Vagina (tissue), 2 donors: ENCODE results near the gene SUCLA2. TPM values are rescaled to one million over a fixed set of nuclear protein-coding genes. Genes with fewer than 3 reads are reported as not detected.

Experiments used
- DNase-seq, 2 donors: peaks; one replicate each; pipeline ENCODE4 v3.0.0-alpha.2; 2017; ENCODE audit errors: extremely low spot score in 2 of 2
- H3K27ac ChIP-seq: fragments of 200-600 bp; sonication (generic); one replicate; pipeline ENCODE4 v1.5.1; 2019
- H3K27me3 ChIP-seq: fragments of 200-600 bp; sonication (generic); one replicate; pipeline ENCODE4 v1.5.1; 2019
- H3K36me3 ChIP-seq, 2 donors: fragments of 200-600 bp; sonication (generic); one replicate each; pipeline ENCODE4 v1.5.1; 2017 to 2019
- H3K4me1 ChIP-seq: fragments of 200-600 bp; sonication (generic); one replicate; pipeline ENCODE4 v1.5.1; 2019
- H3K4me3 ChIP-seq, 2 donors: fragments of 200-600 bp; sonication (generic); 1 replicate in 1 of 2; 2 replicates in 1 of 2; pipeline ENCODE4 v1.5.1; 2016 to 2019
- H3K9me3 ChIP-seq: fragments of 200-600 bp; sonication (generic); one replicate; pipeline ENCODE4 v1.5.1; 2019
- POLR2A ChIP-seq, 2 donors: fragments of 450-650 bp; IDR thresholded peaks; one replicate each; pipeline ENCODE4 v1.6.1; 2017; ENCODE audit warnings: antibody characterized with exemption in 2 of 2, mild to moderate bottlenecking in 2 of 2, moderate library complexity in 2 of 2
- POLR2AphosphoS5 ChIP-seq, 2 donors: sonication (generic); formaldehyde crosslinking; IDR thresholded peaks; one replicate each; pipeline ENCODE4 v1.9.0; 2017; ENCODE audit warnings: antibody characterized with exemption in 2 of 2, mild to moderate bottlenecking in 2 of 2, low read depth in 1 of 2; ENCODE audit not compliant: insufficient read depth in 1 of 2
- intact Hi-C: fragments of 100-400 bp; cut with DNase I; formaldehyde crosslinking; loops from one replicate; pipeline ENCODE4 v1.15.1; 2023
- total RNA-seq: library from RNA; depleted of rRNA; stranded (reverse); fragments of >200 nt; gene quantifications from one replicate; pipeline ENCODE4 v1.2.3, GENCODE V29; 2016
- TF ChIP-seq, protein P1 (sequence below), 3 experiments: fragments of 450-650 bp in 2 of 3; fragments of 200-600 bp in 1 of 3; sonication (generic) in 1 of 3; IDR thresholded peaks; one replicate each; pipeline ENCODE4 v1.5.1; 2017 to 2019; ENCODE audit warnings: antibody characterized with exemption in 3 of 3, mild to moderate bottlenecking in 2 of 3, moderate library complexity in 2 of 3

Gene SUCLA2
- 51.1 TPM for total RNA-seq

DNA sequence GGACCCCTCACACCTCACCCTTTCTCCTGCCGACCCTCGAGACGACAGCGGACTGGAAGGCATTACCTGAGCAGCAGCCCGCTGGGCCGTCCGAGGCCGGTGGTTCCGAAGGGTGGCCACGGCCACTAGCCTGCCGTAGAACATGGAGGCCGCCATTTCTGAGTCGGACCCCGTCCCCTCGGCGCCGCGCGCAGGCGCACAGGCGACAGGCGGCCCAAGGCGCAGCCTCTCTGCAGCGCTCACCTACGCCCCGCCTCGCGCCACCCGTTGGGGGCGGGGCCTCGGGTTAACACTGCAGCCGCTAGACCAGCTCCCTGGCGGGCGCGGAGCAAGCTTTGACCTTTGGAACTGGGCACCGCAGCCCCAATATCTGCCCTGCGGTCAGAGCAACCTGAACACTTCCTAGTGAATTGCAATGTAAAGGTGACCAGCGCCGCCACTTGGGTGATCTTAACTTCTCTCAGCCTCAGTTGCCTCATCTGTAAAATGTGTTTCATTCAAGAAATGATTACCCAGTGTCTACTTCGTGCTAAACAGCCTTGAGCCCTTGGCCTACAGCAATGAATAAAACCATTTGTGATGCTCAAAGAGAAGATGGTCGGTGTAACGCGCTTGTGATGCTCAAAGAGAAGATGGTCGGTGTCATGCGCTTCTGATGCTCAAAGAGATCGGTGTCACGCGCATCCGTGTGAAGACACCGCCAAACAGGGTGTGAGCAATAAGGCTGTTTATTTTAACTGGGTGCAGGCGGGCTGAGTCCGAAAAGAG, at the start of gene SUCLA2:
Gene SUCLA2 (minus strand): TSS at position 160 of the 768 bp plus-strand sequence. CDS start 4 bp downstream, at position 156.
- Histone ChIP-seq H3K27me3 (no peaks in the 10 kb centered on the region), H3K4me3 (peak within 1 kb of the TSS; percentile 65 to 70), H3K27ac (peak within 1 kb of the TSS; percentile 82), H3K9me3 (no peaks in the 10 kb centered on the region), H3K4me1 (peaks cover 24% of the 10 kb centered on the region), H3K36me3 (no peaks in the 10 kb centered on the region)
- intact Hi-C loops = no loop called here
- TF ChIP-seq, protein P1, sequence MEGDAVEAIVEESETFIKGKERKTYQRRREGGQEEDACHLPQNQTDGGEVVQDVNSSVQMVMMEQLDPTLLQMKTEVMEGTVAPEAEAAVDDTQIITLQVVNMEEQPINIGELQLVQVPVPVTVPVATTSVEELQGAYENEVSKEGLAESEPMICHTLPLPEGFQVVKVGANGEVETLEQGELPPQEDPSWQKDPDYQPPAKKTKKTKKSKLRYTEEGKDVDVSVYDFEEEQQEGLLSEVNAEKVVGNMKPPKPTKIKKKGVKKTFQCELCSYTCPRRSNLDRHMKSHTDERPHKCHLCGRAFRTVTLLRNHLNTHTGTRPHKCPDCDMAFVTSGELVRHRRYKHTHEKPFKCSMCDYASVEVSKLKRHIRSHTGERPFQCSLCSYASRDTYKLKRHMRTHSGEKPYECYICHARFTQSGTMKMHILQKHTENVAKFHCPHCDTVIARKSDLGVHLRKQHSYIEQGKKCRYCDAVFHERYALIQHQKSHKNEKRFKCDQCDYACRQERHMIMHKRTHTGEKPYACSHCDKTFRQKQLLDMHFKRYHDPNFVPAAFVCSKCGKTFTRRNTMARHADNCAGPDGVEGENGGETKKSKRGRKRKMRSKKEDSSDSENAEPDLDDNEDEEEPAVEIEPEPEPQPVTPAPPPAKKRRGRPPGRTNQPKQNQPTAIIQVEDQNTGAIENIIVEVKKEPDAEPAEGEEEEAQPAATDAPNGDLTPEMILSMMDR (IDR thresholded peaks at IDR 0.05) = peak in 1 of 3 experiments; percentile 42
- TF ChIP-seq POLR2AphosphoS5 (IDR thresholded peaks at IDR 0.05; ENCODE audit: insufficient read depth in 1 of 2, low read depth in 1 of 2) (peak; percentile 14 to 85), POLR2A (IDR thresholded peaks at IDR 0.05) (no peak)
- DNase-seq = peak in 1 of 2 donors; percentile 87

DNA sequence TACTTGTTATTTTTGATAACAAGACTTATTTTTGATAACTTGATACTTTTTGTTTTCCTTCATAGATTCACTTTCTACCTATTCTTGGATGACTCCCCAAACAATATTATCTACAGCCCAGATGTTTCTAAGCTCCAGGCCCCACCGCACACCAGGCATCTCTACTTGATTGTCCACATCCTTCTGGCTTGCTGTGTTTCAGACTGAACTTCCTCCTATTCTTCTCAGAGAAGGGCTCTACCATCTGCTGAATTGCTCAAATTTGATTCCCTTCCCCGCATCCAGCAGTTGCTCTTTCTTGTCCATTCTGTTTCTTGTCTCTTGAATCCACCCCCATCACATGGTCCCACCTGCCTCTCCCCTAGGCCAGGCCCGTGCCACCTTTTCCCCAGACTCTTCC, 49.5 kb upstream of the SUCLA2 start:
- intact Hi-C loops = no loop called here
- Histone ChIP-seq H3K9me3 (no peaks in the 10 kb centered on the region), H3K4me3 (no peak overlapping the region), H3K36me3 (peaks cover 0 to 27% of the 10 kb centered on the region in 2 donors), H3K4me1 (no peaks in the 10 kb centered on the region), H3K27me3 (no peaks in the 10 kb centered on the region), H3K27ac (no peak overlapping the region)
- no peak for DNase-seq
- TF ChIP-seq POLR2A (IDR thresholded peaks at IDR 0.05) (no peak), POLR2AphosphoS5 (IDR thresholded peaks at IDR 0.05; ENCODE audit: insufficient read depth in 1 of 2, low read depth in 1 of 2) (no peak)
- TF ChIP-seq, protein P1 (IDR thresholded peaks at IDR 0.05) = no peak

DNA sequence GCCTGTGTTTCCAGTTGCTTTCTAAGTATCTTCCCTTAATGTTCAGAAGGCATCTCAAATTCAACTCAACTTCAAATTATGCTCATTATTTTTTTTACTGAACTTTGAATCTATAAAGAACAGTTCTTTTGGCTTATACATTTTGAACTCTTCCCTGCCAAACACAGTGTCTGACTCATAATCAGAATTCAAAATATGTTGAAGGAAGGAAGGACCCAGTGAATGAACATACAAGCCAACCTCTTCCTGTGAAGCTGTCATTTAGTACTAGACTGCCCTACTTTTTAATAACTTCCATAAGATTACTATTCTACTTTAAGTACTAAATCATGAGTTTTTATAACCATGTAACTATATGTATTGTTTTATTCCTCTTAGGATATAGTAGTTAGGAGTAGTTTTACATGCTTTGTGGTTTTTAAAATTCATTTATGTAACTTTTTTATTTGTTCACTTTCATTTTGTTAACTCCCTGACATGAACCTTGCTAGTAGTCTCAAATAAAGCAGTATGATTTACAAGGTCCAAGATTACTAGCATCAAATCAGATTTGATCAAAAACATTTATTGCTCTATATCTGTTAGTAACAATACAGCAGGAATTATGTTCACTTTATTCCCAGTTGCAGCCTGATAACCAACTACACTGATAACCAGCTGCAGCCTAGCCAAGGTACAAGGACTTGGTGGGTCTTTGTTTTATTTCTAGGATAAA, 42.9 kb upstream of the SUCLA2 start:
- Histone ChIP-seq H3K4me1 (no peaks in the 10 kb centered on the region), H3K4me3 (no peak overlapping the region), H3K27ac (no peak overlapping the region), H3K36me3 (peaks cover 0 to 11% of the 10 kb centered on the region in 2 donors), H3K9me3 (no peaks in the 10 kb centered on the region), H3K27me3 (no peaks in the 10 kb centered on the region)
- DNase-seq = no peak
- intact Hi-C loops = no loop called here
- TF ChIP-seq POLR2AphosphoS5 (IDR thresholded peaks at IDR 0.05; ENCODE audit: insufficient read depth in 1 of 2, low read depth in 1 of 2) = no peak

DNA sequence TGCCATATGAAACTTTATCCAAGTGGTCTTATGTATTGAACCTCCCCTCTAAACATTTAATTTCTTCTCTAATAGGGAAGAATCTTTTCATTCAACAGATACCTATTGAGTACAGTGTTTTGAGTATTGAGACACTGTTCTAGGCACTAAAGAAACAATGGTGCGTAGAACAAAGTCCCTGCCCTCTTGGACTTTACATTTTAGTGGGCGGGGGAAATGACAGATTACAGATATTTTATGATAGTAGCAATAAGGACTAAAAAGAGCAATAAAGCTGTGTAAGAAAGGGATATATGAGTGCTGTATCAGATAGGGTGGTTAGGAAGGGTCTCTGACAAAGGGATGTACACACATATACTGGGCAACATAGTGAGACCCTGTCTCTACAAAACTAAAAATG, 41.8 kb upstream of the SUCLA2 start:
- TF ChIP-seq POLR2A (IDR thresholded peaks at IDR 0.05) (no peak), POLR2AphosphoS5 (IDR thresholded peaks at IDR 0.05; ENCODE audit: insufficient read depth in 1 of 2, low read depth in 1 of 2) (no peak)
- TF ChIP-seq, protein P1 (IDR thresholded peaks at IDR 0.05) = no peak
- no peak overlapping the region for H3K4me3 ChIP-seq
- intact Hi-C loops = no loop called here

DNA sequence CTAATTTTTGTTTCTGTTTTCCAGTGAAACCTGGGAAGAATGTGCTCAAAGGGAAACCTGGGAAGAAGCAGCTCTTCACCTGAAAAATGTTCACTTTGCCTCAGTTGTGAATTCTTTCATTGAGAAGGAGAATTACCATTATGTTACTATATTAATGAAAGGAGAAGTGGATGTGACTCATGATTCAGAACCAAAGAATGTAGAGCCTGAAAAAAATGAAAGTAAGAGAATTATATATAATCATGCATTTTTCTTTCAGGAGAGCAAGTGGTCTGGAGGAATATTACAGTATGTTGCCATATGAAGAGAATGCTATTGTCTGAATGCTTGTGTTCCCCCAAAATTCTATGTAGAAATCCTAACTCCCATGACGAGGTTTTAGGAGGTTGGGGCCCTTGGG, 39.8 kb upstream of the SUCLA2 start:
- Histone ChIP-seq H3K36me3 (peaks cover 0 to 7% of the 10 kb centered on the region in 2 donors), H3K9me3 (no peaks in the 10 kb centered on the region), H3K4me1 (peaks cover 17% of the 10 kb centered on the region), H3K4me3 (no peak overlapping the region), H3K27me3 (no peaks in the 10 kb centered on the region), H3K27ac (no peak overlapping the region)
- TF ChIP-seq POLR2A (IDR thresholded peaks at IDR 0.05) = no peak
- TF ChIP-seq, protein P1 (IDR thresholded peaks at IDR 0.05) = no peak
- no peak for TF ChIP-seq POLR2AphosphoS5 (IDR thresholded peaks at IDR 0.05; ENCODE audit: insufficient read depth in 1 of 2, low read depth in 1 of 2)
- intact Hi-C loops = no loop called here
- no peak for DNase-seq

More for the DNA sequence above, 41.8 kb upstream of the SUCLA2 start:
- Histone ChIP-seq H3K36me3 (peaks cover 0 to 7% of the 10 kb centered on the region in 2 donors), H3K27ac (no peak overlapping the region), H3K9me3 (no peaks in the 10 kb centered on the region), H3K27me3 (no peaks in the 10 kb centered on the region), H3K4me1 (peaks cover 8% of the 10 kb centered on the region)
- DNase-seq = no peak
